IMR-90 (cell line): Measurements from ENCODE around the gene CALR. TPM values are rescaled to one million over a fixed set of nuclear protein-coding genes. Genes with fewer than 3 reads are reported as not detected.
A peak's percentile ranks its signal among the peaks of the same experiment; 100 is the strongest.

Experiments
- ATAC-seq: fragments of 200-7000 bp; cut with Tn5 transposase; 2 replicates; pipeline ENCODE4 v1.9.1; 2020; ENCODE audit warnings: low read depth, mild to moderate bottlenecking, moderate library complexity
- BruUV-seq: library from RNA; stranded (reverse); fragments of 400-500 nt; replicated peaks from 2 replicates; lab custom pipeline; 2021; lab: Mats Ljungman, UMichigan
- CTCF ChIA-PET: fragments of 300-600 bp; formaldehyde crosslinking; extraction: SDS; loops from one replicate; lab custom pipeline; 2021; ENCODE audit warnings: antibody characterized with exemption; lab: Yijun Ruan, JAX
- POLR2A ChIA-PET: fragments of 300-600 bp; sonication (Branson Sonifier 250); formaldehyde crosslinking; loops from one replicate; lab custom pipeline; 2022; ENCODE audit warnings: antibody characterized with exemption; ENCODE audit not compliant: unreplicated experiment; lab: Charles Lee
- DNase-seq: peaks from one replicate; pipeline ENCODE4 v3.0.0; 2013
- H2AFZ ChIP-seq: replicated peaks from 2 replicates; pipeline ENCODE3; 2013; ENCODE audit warnings: low read length, mild to moderate bottlenecking; ENCODE audit not compliant: poor library complexity
- H2AK5ac ChIP-seq: 2 replicates; pipeline ENCODE4 v1.6.1; 2013; ENCODE audit warnings: low read depth, low read length, inconsistent platforms
- H2AK9ac ChIP-seq: replicated peaks from 2 replicates; pipeline ENCODE3; 2013; ENCODE audit warnings: mild to moderate bottlenecking, low read depth, low read length, moderate library complexity; ENCODE audit not compliant: poor library complexity
- H2BK120ac ChIP-seq: 2 replicates; pipeline ENCODE4 v1.6.1; 2013; ENCODE audit warnings: low read depth, low read length, inconsistent platforms
- H2BK15ac ChIP-seq: 3 replicates; pipeline ENCODE4 v1.6.1; 2013; ENCODE audit warnings: low read depth, low read length, inconsistent platforms
- H2BK20ac ChIP-seq: 2 replicates; pipeline ENCODE4 v1.6.1; 2013; ENCODE audit warnings: low read depth, mild to moderate bottlenecking, inconsistent platforms, low read length, moderate library complexity
- H2BK5ac ChIP-seq: 2 replicates; pipeline ENCODE4 v1.6.1; 2013; ENCODE audit warnings: mild to moderate bottlenecking, low read depth, low read length, inconsistent platforms; ENCODE audit not compliant: poor library complexity, severe bottlenecking
- H3K14ac ChIP-seq: replicated peaks from 2 replicates; pipeline ENCODE4 v1.6.1; 2013; ENCODE audit warnings: low read depth, low read length, inconsistent platforms
- H3K18ac ChIP-seq: 2 replicates; pipeline ENCODE4 v1.6.1; 2013; ENCODE audit warnings: low read depth, low read length, control low read depth
- H3K23ac ChIP-seq: 2 replicates; pipeline ENCODE4 v1.6.1; 2013; ENCODE audit warnings: low read depth, low read length, inconsistent platforms
- H3K27ac ChIP-seq: 2 replicates; pipeline ENCODE4 v1.5.1; 2013; ENCODE audit warnings: mild to moderate bottlenecking, control low read depth, low read length; ENCODE audit not compliant: insufficient read depth
- H3K27me3 ChIP-seq: 2 replicates; pipeline ENCODE4 v1.6.1; 2013; ENCODE audit warnings: low read length; ENCODE audit not compliant: control insufficient read depth, insufficient read depth
- H3K36me3 ChIP-seq: 2 replicates; pipeline ENCODE4 v1.6.1; 2013; ENCODE audit warnings: low read length, mixed read lengths; ENCODE audit not compliant: control insufficient read depth, insufficient read depth
- H3K4ac ChIP-seq: 2 replicates; pipeline ENCODE4 v1.6.1; 2013; ENCODE audit warnings: low read depth, low read length, inconsistent platforms
- H3K4me1 ChIP-seq: 2 replicates; pipeline ENCODE4 v1.6.1; 2013; ENCODE audit warnings: low read length, mixed read lengths; ENCODE audit not compliant: control insufficient read depth, insufficient read depth
- H3K4me2 ChIP-seq: 2 replicates; pipeline ENCODE4 v1.6.1; 2013; ENCODE audit warnings: low read depth, mild to moderate bottlenecking, control low read depth, low read length, moderate library complexity
- H3K4me3 ChIP-seq: 2 replicates; pipeline ENCODE4 v1.5.1; 2013; ENCODE audit warnings: low read depth, mild to moderate bottlenecking, control low read depth, low read length, moderate library complexity; ENCODE audit not compliant: insufficient read depth
- H3K56ac ChIP-seq: 2 replicates; pipeline ENCODE4 v1.6.1; 2013; ENCODE audit warnings: low read length, inconsistent platforms; ENCODE audit not compliant: insufficient read depth; ENCODE audit errors: extremely low read depth
- H3K79me1 ChIP-seq, 2 experiments: 2 replicates each; pipeline ENCODE4 v1.6.1; 2013; ENCODE audit warnings: low read length in 2 of 2, inconsistent platforms in 1 of 2, low read depth in 1 of 2
- H3K9ac ChIP-seq: 2 replicates; pipeline ENCODE4 v1.6.1; 2013; ENCODE audit warnings: low read depth, low read length, control low read depth
- H3K9me1 ChIP-seq: 2 replicates; pipeline ENCODE4 v1.6.1; 2013; ENCODE audit warnings: low read length, inconsistent platforms; ENCODE audit not compliant: insufficient read depth
- H3K9me3 ChIP-seq: 2 replicates; pipeline ENCODE4 v1.6.1; 2013; ENCODE audit warnings: low read length; ENCODE audit not compliant: control insufficient read depth, insufficient read depth
- H4K20me1 ChIP-seq: 2 replicates; pipeline ENCODE4 v1.6.1; 2013; ENCODE audit warnings: low read length, inconsistent platforms; ENCODE audit not compliant: insufficient read depth
- H4K5ac ChIP-seq: 2 replicates; pipeline ENCODE4 v1.6.1; 2013; ENCODE audit warnings: mild to moderate bottlenecking, low read depth, low read length, control low read depth
- H4K8ac ChIP-seq, 2 experiments: 2 replicates each; pipeline ENCODE4 v1.6.1; 2013; ENCODE audit warnings: low read depth in 2 of 2, low read length in 2 of 2, control low read depth in 1 of 2, inconsistent platforms in 1 of 2
- H4K91ac ChIP-seq: 2 replicates; pipeline ENCODE4 v1.6.1; 2013; ENCODE audit warnings: low read depth, low read length, inconsistent platforms; ENCODE audit not compliant: insufficient read depth
- CHD1 ChIP-seq: IDR thresholded peaks from 2 replicates; pipeline ENCODE4 v1.6.1; 2012; ENCODE audit warnings: low read depth, low read length, improper control_type of control experiment
- FOS ChIP-seq: fragments of 150-350 bp; IDR thresholded peaks from 2 replicates; pipeline ENCODE4 v1.6.1; 2016; ENCODE audit warnings: low read depth, low read length
- MAFK ChIP-seq: IDR thresholded peaks from 2 replicates; pipeline ENCODE4 v1.6.1; 2012; ENCODE audit warnings: low read depth, low read length, improper control_type of control experiment
- MXI1 ChIP-seq: IDR thresholded peaks from 2 replicates; pipeline ENCODE4 v1.6.1; 2012; ENCODE audit warnings: low read depth, mild to moderate bottlenecking, low read length, moderate library complexity, borderline replicate concordance
- NFE2L2 ChIP-seq: fragments of 150-350 bp; IDR thresholded peaks from 2 replicates; pipeline ENCODE4 v1.6.1; 2016; ENCODE audit warnings: low read depth, mild to moderate bottlenecking, low read length
- POLR2A ChIP-seq: IDR thresholded peaks from 2 replicates; pipeline ENCODE4 v1.6.1; 2012; ENCODE audit warnings: mild to moderate bottlenecking, low read depth, low read length
- RAD21 ChIP-seq: IDR thresholded peaks from 2 replicates; pipeline ENCODE4 v1.6.1; 2012; ENCODE audit warnings: low read length, improper control_type of control experiment
- RCOR1 ChIP-seq: IDR thresholded peaks from 2 replicates; pipeline ENCODE4 v1.6.1; 2012; ENCODE audit warnings: mild to moderate bottlenecking, low read length, improper control_type of control experiment; ENCODE audit not compliant: insufficient replicate concordance
- WGBS, 2 experiments: methylation state at CpG; one replicate each; pipeline versions ENCODE4 v1.1.5 to v1.1.7; 2013; ENCODE audit warnings: missing lambda C conversion rate in 2 of 2; ENCODE audit not compliant: insufficient read length in 1 of 2; ENCODE audit errors: extremely low coverage in 2 of 2; 5-methylcytosine and 5-hydroxymethylcytosine counted together
- dilution Hi-C: fragments of 300-500 bp; cut with HindIII; formaldehyde crosslinking; loops from one replicate; pipeline ENCODE4 v1.14.3; 2018; ENCODE audit warnings: low sequenced_read_pairs; ENCODE audit not compliant: unreplicated experiment
- in situ Hi-C: fragments of 300-500 bp; cut with MboI; formaldehyde crosslinking; loops from 3 replicates; pipeline ENCODE4 v1.14.3; 2019; ENCODE audit warnings: low sequenced_read_pairs, inconsistent platforms, mixed read lengths
- intact Hi-C: fragments of 100-400 bp; cut with micrococcal nuclease; formaldehyde crosslinking; loops from 2 replicates; pipeline ENCODE4 v1.10.0; 2022
- polyA plus RNA-seq, 3 experiments: library from polyadenylated mRNA; depleted of rRNA; stranded (reverse); fragments of >200 nt; gene quantifications; 2 replicates each; pipeline ENCODE4 v1.2.3, GENCODE V29; 2012; ENCODE audit warnings: low replicate concordance in 1 of 3
- total RNA-seq: library from RNA; depleted of rRNA; stranded (reverse); fragments of >200 nt; gene quantifications from 2 replicates; pipeline ENCODE4 v1.2.3, GENCODE V29; 2012

Gene CALR
- total and polyA plus RNA-seq, 2 of the 4 experiments (the other 2 are of a cell fraction) = 1,932 to 3,358 TPM

DNA sequence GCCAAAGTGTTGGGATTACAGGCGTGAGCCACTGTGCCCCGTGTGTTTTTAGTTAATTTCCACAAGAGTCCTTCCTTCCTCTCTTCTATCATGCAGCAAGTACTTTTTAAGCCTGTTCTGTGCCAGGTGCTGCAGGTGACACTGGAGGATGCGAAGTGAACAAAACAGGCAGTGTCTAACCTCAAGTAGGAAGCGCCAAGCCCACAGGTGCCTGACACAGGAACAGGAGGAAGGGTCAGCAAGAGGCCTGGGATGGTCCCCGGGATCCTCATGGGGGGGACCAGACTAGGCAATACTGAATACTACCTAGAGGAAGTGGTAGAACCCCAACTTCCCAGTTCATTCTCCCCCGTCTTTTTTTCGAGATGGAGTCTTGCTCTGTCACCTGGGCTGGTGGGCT, 1.8 kb upstream of the CALR start:
- TF ChIP-seq RAD21 = no peak
- TF ChIP-seq RCOR1 = no peak
- no peak for TF ChIP-seq FOS
- TF ChIP-seq POLR2A = no peak
- TF ChIP-seq NFE2L2 = no peak
- TF ChIP-seq MXI1 = no peak
- TF ChIP-seq CHD1 = no peak
- no peak for TF ChIP-seq MAFK
- no peak overlapping the region for H2AFZ ChIP-seq
- H3K27ac ChIP-seq = no peak overlapping the region
- DNase-seq = no peak
- H3K9ac ChIP-seq = no peak overlapping the region
- H3K9me3 ChIP-seq = no peaks in the 10 kb centered on the region
- no peak overlapping the region for H3K56ac ChIP-seq
- dilution Hi-C loops (no loop called here), intact Hi-C loops (no loop called here), in situ Hi-C loops (no loop called here)
- H2AK5ac ChIP-seq = no peak overlapping the region
- H2AK9ac ChIP-seq = peak overlapping the region; percentile 48
- no peak overlapping the region for H3K14ac ChIP-seq
- peaks cover 43% of the 10 kb centered on the region for H4K20me1 ChIP-seq
- BruUV-seq = no TSS peak
- CTCF ChIA-PET = no interaction called here
- no peak overlapping the region for H2BK5ac ChIP-seq
- H2BK120ac ChIP-seq = no peak overlapping the region
- peaks cover 20% of the 10 kb centered on the region for H3K4me1 ChIP-seq
- no peak for ATAC-seq
- H3K36me3 ChIP-seq = peaks cover 21% of the 10 kb centered on the region
- H3K9me1 ChIP-seq = peaks cover 20% of the 10 kb centered on the region
- no peak overlapping the region for H2BK20ac ChIP-seq
- H3K4me2 ChIP-seq = no peak overlapping the region
- H3K4ac ChIP-seq = no peak overlapping the region
- no peak overlapping the region for H3K4me3 ChIP-seq
- POLR2A ChIA-PET = no interaction called here
- H4K91ac ChIP-seq = no peak overlapping the region
- H3K23ac ChIP-seq = no peak overlapping the region
- H3K18ac ChIP-seq = no peak overlapping the region
- WGBS, 2 experiments = no CpG with 5 or more reads among the region's 7 CpGs
- no peak overlapping the region for H4K5ac ChIP-seq
- no peak overlapping the region for H4K8ac ChIP-seq
- H3K27me3 ChIP-seq = no peaks in the 10 kb centered on the region
- H2BK15ac ChIP-seq = no peak overlapping the region
- H3K79me1 ChIP-seq = peaks cover 5 to 53% of the 10 kb centered on the region in 2 experiments; a peak in 3 of 4 replicates
